CD14-positive monocyte (primary cell): ENCODE results near the gene VWC2. TPM values are rescaled to one million over a fixed set of nuclear protein-coding genes. Genes with fewer than 3 reads are reported as not detected.

Experiments used
- DNase-seq, 3 donors: peaks; one replicate each; pipeline ENCODE4 v3.0.0-alpha.2; 2011 to 2022
- H2AFZ ChIP-seq: 2 replicates; pipeline ENCODE4 v1.6.0; 2012; ENCODE audit warnings: mild to moderate bottlenecking, low read depth, low read length, inconsistent platforms; ENCODE audit not compliant: insufficient read depth, poor library complexity, severe bottlenecking
- H3K27ac ChIP-seq, 2 donors: 1 replicate in 1 of 2; 2 replicates in 1 of 2; pipeline ENCODE4 v1.5.1; 2012 to 2013; ENCODE audit warnings: low read length in 2 of 2, control low read depth in 1 of 2, inconsistent platforms in 1 of 2, low read depth in 1 of 2, mild to moderate bottlenecking in 1 of 2
- H3K27me3 ChIP-seq, 2 donors: one replicate each; pipeline versions ENCODE4 v1.6.0 to v1.6.1; 2011 to 2013; ENCODE audit warnings: low read length in 2 of 2; ENCODE audit not compliant: control insufficient read depth in 2 of 2, insufficient read depth in 2 of 2
- H3K36me3 ChIP-seq, 2 donors: replicated peaks in 1 of 2; 1 replicate in 1 of 2; 2 replicates in 1 of 2; pipeline versions ENCODE4 v1.5.1 to v1.6.1; 2012 to 2013; ENCODE audit warnings: low read length in 2 of 2, control low read depth in 1 of 2, inconsistent platforms in 1 of 2, mild to moderate bottlenecking in 1 of 2; ENCODE audit not compliant: insufficient read depth in 2 of 2, control insufficient read depth in 1 of 2
- H3K4me1 ChIP-seq, 2 donors: 1 replicate in 1 of 2; 2 replicates in 1 of 2; pipeline versions ENCODE4 v1.5.1 to v1.6.1; 2012 to 2013; ENCODE audit warnings: low read length in 2 of 2, control low read depth in 1 of 2, inconsistent platforms in 1 of 2, mild to moderate bottlenecking in 1 of 2, moderate library complexity in 1 of 2; ENCODE audit not compliant: insufficient read depth in 2 of 2, control insufficient read depth in 1 of 2
- H3K4me2 ChIP-seq: replicated peaks from 2 replicates; pipeline ENCODE3; 2012; ENCODE audit warnings: low read length, moderate library complexity, mild to moderate bottlenecking; ENCODE audit not compliant: poor library complexity, severe bottlenecking; ENCODE audit errors: extremely low read depth
- H3K4me3 ChIP-seq, 3 experiments: fragments of 200-600 bp in 1 of 3; sonication (generic) in 1 of 3; replicated peaks in 1 of 3; 1 replicate in 2 of 3; 2 replicates in 1 of 3; pipeline ENCODE4 v1.5.1; 2011 to 2013; ENCODE audit warnings: low read length in 3 of 3, mild to moderate bottlenecking in 3 of 3, control low read depth in 2 of 3, low read depth in 2 of 3, inconsistent platforms in 1 of 3, moderate library complexity in 1 of 3
- H3K79me2 ChIP-seq: 2 replicates; pipeline ENCODE4 v1.6.0; 2012; ENCODE audit warnings: mild to moderate bottlenecking, control low read depth, inconsistent platforms, low read length, moderate library complexity; ENCODE audit not compliant: insufficient read depth
- H3K9ac ChIP-seq: 2 replicates; pipeline ENCODE4 v1.6.0; 2017; ENCODE audit warnings: low read length, mild to moderate bottlenecking; ENCODE audit not compliant: insufficient read depth, poor library complexity, severe bottlenecking
- H3K9me3 ChIP-seq, 2 donors: replicated peaks in 1 of 2; 1 replicate in 1 of 2; 2 replicates in 1 of 2; pipeline versions ENCODE4 v1.5.1 to v1.6.1; 2012 to 2013; ENCODE audit warnings: low read length in 2 of 2, control low read depth in 1 of 2; ENCODE audit not compliant: control insufficient read depth in 1 of 2, insufficient read depth in 1 of 2
- H4K20me1 ChIP-seq: 2 replicates; pipeline ENCODE4 v1.6.0; 2012; ENCODE audit warnings: mild to moderate bottlenecking, low read length, control low read depth, moderate library complexity; ENCODE audit not compliant: insufficient read depth
- H3K27ac Mint-ChIP-seq, 7 donors: one replicate each; pipeline ENCODE4 v1.8.0; 2020; ENCODE audit warnings: mild to moderate bottlenecking in 7 of 7, mixed read lengths in 7 of 7, moderate library complexity in 6 of 7, inconsistent platforms in 2 of 7
- H3K27me3 Mint-ChIP-seq, 3 donors: one replicate each; pipeline ENCODE4 v1.8.0; 2021 to 2022; ENCODE audit warnings: low read depth in 3 of 3, mild to moderate bottlenecking in 3 of 3, mixed read lengths in 3 of 3, moderate library complexity in 3 of 3, inconsistent platforms in 1 of 3
- H3K36me3 Mint-ChIP-seq, 2 donors: one replicate each; pipeline ENCODE4 v1.8.0; 2020; ENCODE audit warnings: mixed read lengths in 2 of 2, inconsistent platforms in 1 of 2, mild to moderate bottlenecking in 1 of 2
- H3K4me1 Mint-ChIP-seq: one replicate; pipeline ENCODE4 v1.8.0; 2020; ENCODE audit warnings: mild to moderate bottlenecking, mixed read lengths
- H3K4me3 Mint-ChIP-seq, 2 donors: one replicate each; pipeline ENCODE4 v1.8.0; 2020; ENCODE audit warnings: mild to moderate bottlenecking in 2 of 2, mixed read lengths in 2 of 2, moderate library complexity in 1 of 2
- H3K9me3 Mint-ChIP-seq, 7 donors: one replicate each; pipeline ENCODE4 v1.8.0; 2020 to 2022; ENCODE audit warnings: mixed read lengths in 7 of 7, mild to moderate bottlenecking in 6 of 7, moderate library complexity in 6 of 7, inconsistent platforms in 2 of 7
- WGBS: methylation state at CpG from one replicate; pipeline ENCODE4 v1.1.5; 2013; ENCODE audit warnings: missing lambda C conversion rate; ENCODE audit not compliant: insufficient coverage; 5-methylcytosine and 5-hydroxymethylcytosine counted together
- intact Hi-C, 2 donors: fragments of 100-400 bp; cut with micrococcal nuclease; formaldehyde crosslinking; loops; one replicate each; pipeline versions ENCODE4 v1.15.0 to v1.15.1; 2023
- polyA minus RNA-seq: library from RNA; depleted of rRNA, polyadenylated mRNA; stranded (reverse); fragments of >200 nt; gene quantifications from 2 replicates; pipeline ENCODE4 v1.2.3, GENCODE V29; 2012
- polyA plus RNA-seq, 3 donors: library from polyadenylated mRNA; depleted of rRNA in 1 of 3; unstranded in 2 of 3; stranded (reverse) in 1 of 3; fragments of 300-500 nt in 2 of 3; fragments of >200 nt in 1 of 3; fragmentation: Illumina TruSeq in 2 of 3; gene quantifications; 1 replicate in 2 of 3; 2 replicates in 1 of 3; pipeline ENCODE4 v1.2.3, GENCODE V29; 2012 to 2021
- total RNA-seq, 12 experiments: library from RNA in 1 of 12; stranded (reverse) in 1 of 12; fragments of 120-200 nt in 1 of 12; gene quantifications; one replicate each; pipeline ENCODE4 v1.2.4 and lab custom pipeline; 2013 to 2026; ENCODE audit warnings: mixed read lengths in 6 of 12, inconsistent platforms in 1 of 12
- TF ChIP-seq, protein P1 (sequence below): fragments of 200-600 bp; IDR thresholded peaks from one replicate; pipeline ENCODE4 v1.8.0; 2022; ENCODE audit warnings: antibody characterized with exemption, mild to moderate bottlenecking

VWC2 gene
- total RNA-seq (2013), result not detected
- not detected for polyA plus RNA-seq
- not detected in 2 replicates for polyA minus RNA-seq
- 0 to 2.9 (median 0.08) reads per million in 11 experiments for total RNA-seq (lab: John Stamatoyannopoulos, UW)

DNA sequence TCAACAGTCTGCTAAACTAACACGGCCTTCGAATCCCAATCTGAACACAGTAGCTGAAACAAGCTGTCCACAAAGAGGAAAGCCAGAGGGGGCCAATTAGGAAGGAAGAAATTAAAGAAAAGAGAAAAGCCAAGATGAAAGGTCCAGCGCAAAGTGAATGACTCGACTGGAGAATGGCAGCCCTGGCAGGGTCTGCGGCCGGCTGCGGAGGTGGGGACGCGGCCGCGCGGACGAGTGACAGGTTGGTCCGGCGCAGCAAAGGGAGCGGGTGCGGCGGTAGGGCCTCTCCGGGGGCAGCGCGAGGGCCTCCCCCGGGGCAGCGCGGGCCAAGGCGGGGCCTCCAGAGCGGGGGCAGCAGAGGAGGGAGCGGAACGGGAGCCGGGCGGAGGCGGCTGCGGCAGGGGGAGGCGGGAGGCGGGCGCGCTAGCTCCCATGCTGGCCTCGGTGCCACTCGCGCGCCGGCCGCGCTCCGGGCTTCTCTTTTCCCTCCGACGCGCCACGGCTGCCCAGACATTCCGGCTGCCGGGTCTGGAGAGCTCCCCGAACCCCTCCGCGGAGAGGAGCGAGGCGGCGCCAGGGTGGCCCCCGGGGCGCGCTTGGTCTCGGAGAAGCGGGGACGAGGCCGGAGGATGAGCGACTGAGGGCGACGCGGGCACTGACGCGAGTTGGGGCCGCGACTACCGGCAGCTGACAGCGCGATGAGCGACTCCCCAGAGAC lies at the start of gene VWC2:
VWC2 (plus strand) TSS at position 421 of the 718 bp plus-strand sequence. CDS start 1,798 bp downstream, outside the sequence.
- intact Hi-C loops, result no loop called here
- H3K9me3 ChIP-seq, result peaks cover 0 to 15% of the 10 kb centered on the region in 2 donors
- no peak within 1 kb of the TSS for H3K27ac Mint-ChIP-seq
- no peaks in the 10 kb centered on the region for H3K79me2 ChIP-seq
- H3K4me1 Mint-ChIP-seq, result peaks cover 7% of the 10 kb centered on the region
- peak within 1 kb of the TSS; percentile 27 for H2AFZ ChIP-seq
- TF ChIP-seq, protein P1, sequence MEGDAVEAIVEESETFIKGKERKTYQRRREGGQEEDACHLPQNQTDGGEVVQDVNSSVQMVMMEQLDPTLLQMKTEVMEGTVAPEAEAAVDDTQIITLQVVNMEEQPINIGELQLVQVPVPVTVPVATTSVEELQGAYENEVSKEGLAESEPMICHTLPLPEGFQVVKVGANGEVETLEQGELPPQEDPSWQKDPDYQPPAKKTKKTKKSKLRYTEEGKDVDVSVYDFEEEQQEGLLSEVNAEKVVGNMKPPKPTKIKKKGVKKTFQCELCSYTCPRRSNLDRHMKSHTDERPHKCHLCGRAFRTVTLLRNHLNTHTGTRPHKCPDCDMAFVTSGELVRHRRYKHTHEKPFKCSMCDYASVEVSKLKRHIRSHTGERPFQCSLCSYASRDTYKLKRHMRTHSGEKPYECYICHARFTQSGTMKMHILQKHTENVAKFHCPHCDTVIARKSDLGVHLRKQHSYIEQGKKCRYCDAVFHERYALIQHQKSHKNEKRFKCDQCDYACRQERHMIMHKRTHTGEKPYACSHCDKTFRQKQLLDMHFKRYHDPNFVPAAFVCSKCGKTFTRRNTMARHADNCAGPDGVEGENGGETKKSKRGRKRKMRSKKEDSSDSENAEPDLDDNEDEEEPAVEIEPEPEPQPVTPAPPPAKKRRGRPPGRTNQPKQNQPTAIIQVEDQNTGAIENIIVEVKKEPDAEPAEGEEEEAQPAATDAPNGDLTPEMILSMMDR, result no peak
- peak within 1 kb of the TSS; percentile 49 for H3K4me2 ChIP-seq
- peaks cover 0 to 4% of the 10 kb centered on the region in 2 donors for H3K36me3 Mint-ChIP-seq
- H3K4me3 ChIP-seq, result peak within 1 kb of the TSS in 1 of 3 experiments; percentile 16
- peaks cover 0 to 9% (median 2%) of the 10 kb centered on the region in 7 donors for H3K9me3 Mint-ChIP-seq
- under 1% methylated on average over 73 of the region's 75 CpGs for WGBS
- H3K27ac ChIP-seq, result no peak within 1 kb of the TSS
- peaks cover 59 to 84% (median 67%) of the 10 kb centered on the region in 3 donors for H3K27me3 Mint-ChIP-seq
- no peaks in the 10 kb centered on the region for H4K20me1 ChIP-seq
- H3K4me3 Mint-ChIP-seq, result peak within 1 kb of the TSS; percentile 61 to 88
- no peak for DNase-seq
- H3K9ac ChIP-seq, result no peak within 1 kb of the TSS
- H3K27me3 ChIP-seq, result peaks cover 52 to 68% of the 10 kb centered on the region in 2 donors
- peaks cover 2 to 14% of the 10 kb centered on the region in 2 donors for H3K4me1 ChIP-seq
- no peaks in the 10 kb centered on the region for H3K36me3 ChIP-seq

DNA sequence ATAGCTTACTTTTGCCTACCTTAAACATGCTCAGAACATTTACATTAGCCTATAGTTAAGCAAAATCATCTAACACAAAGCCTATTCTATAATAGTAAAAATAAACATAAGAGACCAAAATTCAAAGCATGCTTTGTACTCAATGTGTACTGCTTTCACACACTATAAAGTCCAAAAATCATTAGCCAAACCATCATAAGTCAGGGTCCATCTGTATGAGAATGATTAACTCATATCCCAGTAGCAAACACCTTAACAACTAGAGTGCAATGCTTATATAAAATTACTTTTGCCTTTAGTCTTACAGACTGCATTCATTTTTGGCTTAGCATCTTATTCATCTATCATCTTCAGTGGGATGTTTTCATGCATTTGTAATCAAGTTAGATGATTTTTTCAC lies 49.4 kb upstream of the VWC2 start:
- H3K9me3 Mint-ChIP-seq, result peaks cover 0 to 6% (median 0%) of the 10 kb centered on the region in 7 donors

More for the DNA sequence above, 49.4 kb upstream of the VWC2 start:
- Mint-ChIP-seq H3K27ac (no peak overlapping the region), H3K4me1 (no peaks in the 10 kb centered on the region), H3K36me3 (no peaks in the 10 kb centered on the region), H3K4me3 (no peak overlapping the region), H3K27me3 (no peaks in the 10 kb centered on the region)
- Histone ChIP-seq H4K20me1 (no peaks in the 10 kb centered on the region), H3K4me1 (no peaks in the 10 kb centered on the region), H3K4me3 (no peak overlapping the region), H3K27me3 (no peaks in the 10 kb centered on the region), H3K9me3 (no peaks in the 10 kb centered on the region), H3K9ac (no peak overlapping the region), H3K4me2 (no peak overlapping the region), H3K79me2 (no peaks in the 10 kb centered on the region), H2AFZ (no peak overlapping the region), H3K36me3 (no peaks in the 10 kb centered on the region), H3K27ac (no peak overlapping the region)
- DNase-seq, result no peak
- intact Hi-C loops, result no loop called here
- TF ChIP-seq, protein P1, result no peak
